Gastrocnemius medialis (tissue), 4 donors: Measurements from ENCODE around the gene OR3A2.
"Not testable (repeated sequence)": the region's sequence is repeated elsewhere in the genome, so short reads cannot be mapped to it uniquely, and the experiment has no call there.

Experiments used
- POLR2A ChIP-seq, 2 donors: fragments of 450-650 bp; IDR thresholded peaks; one replicate each; pipeline ENCODE4 v1.6.1; 2017; ENCODE audit warnings: antibody characterized with exemption in 2 of 2, mild to moderate bottlenecking in 2 of 2, moderate library complexity in 2 of 2
- TF ChIP-seq, protein P1 (sequence below), 5 experiments: fragments of 450-650 bp in 3 of 5; fragments of 200-600 bp in 2 of 5; sonication (generic) in 2 of 5; IDR thresholded peaks in 4 of 5; conservative IDR thresholded peaks in 1 of 5; 1 replicate in 4 of 5; 2 replicates in 1 of 5; pipeline ENCODE4 v1.5.1; 2016 to 2019; ENCODE audit warnings: antibody characterized with exemption in 5 of 5, mild to moderate bottlenecking in 3 of 5, moderate library complexity in 3 of 5

DNA sequence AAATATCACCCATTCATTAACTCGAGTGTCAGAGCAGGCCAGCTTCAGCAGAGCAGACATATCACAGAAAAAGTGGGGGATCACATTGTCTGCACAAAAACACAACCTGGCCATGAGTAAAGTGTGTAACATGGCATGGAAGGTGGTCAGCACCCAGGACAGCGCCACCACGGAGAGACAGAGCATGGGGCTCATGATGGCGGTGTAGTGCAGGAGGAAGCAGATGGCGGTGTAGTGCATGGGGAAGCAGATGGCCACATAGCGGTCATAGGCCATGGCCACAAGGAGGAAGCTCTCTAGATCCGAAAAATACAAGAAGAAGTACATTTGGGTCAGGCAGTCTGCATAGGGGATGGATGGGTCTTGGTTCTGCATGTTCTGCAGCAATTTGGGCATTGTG is 47.1 kb upstream of the OR3A2 start:
- TF ChIP-seq, protein P1, sequence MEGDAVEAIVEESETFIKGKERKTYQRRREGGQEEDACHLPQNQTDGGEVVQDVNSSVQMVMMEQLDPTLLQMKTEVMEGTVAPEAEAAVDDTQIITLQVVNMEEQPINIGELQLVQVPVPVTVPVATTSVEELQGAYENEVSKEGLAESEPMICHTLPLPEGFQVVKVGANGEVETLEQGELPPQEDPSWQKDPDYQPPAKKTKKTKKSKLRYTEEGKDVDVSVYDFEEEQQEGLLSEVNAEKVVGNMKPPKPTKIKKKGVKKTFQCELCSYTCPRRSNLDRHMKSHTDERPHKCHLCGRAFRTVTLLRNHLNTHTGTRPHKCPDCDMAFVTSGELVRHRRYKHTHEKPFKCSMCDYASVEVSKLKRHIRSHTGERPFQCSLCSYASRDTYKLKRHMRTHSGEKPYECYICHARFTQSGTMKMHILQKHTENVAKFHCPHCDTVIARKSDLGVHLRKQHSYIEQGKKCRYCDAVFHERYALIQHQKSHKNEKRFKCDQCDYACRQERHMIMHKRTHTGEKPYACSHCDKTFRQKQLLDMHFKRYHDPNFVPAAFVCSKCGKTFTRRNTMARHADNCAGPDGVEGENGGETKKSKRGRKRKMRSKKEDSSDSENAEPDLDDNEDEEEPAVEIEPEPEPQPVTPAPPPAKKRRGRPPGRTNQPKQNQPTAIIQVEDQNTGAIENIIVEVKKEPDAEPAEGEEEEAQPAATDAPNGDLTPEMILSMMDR (IDR thresholded peaks at IDR 0.05 in 4 of 5, conservative IDR thresholded peaks at IDR 0.05 in 1 of 5) = not testable (repeated sequence)
- TF ChIP-seq POLR2A (IDR thresholded peaks at IDR 0.05) = not testable (repeated sequence)
